Panc1 (cell line): ENCODE measurements around the gene IP6K1. TPM values are rescaled to one million over a fixed set of nuclear protein-coding genes. Genes with fewer than 3 reads are reported as not detected.

Experiments
- ATAC-seq: fragments of 200-7000 bp; cut with Tn5 transposase; 2 replicates; pipeline ENCODE4 v1.9.1; 2020; ENCODE audit warnings: mild to moderate bottlenecking, moderate library complexity
- BruUV-seq: library from RNA; stranded (reverse); fragments of 400-500 nt; replicated peaks from 2 replicates; lab custom pipeline; 2021; lab: Mats Ljungman, UMichigan
- CTCF ChIA-PET: fragments of 300-600 bp; sonication (Branson Sonifier 250); formaldehyde crosslinking; loops from one replicate; lab custom pipeline; 2022; ENCODE audit warnings: antibody characterized with exemption; lab: Charles Lee
- POLR2A ChIA-PET: fragments of 300-600 bp; sonication (Branson Sonifier 250); formaldehyde crosslinking; loops from one replicate; lab custom pipeline; 2022; ENCODE audit warnings: antibody characterized with exemption; lab: Charles Lee
- DNase-seq: peaks from one replicate; pipeline ENCODE4 v3.0.0-alpha.2; 2010; ENCODE audit warnings: low read depth, low spot score
- H3K27ac ChIP-seq: 2 replicates; pipeline ENCODE4 v1.5.1; 2011; ENCODE audit warnings: mild to moderate bottlenecking, low read length, inconsistent platforms
- H3K27me3 ChIP-seq: fragments of 200-500 bp; sonication (Bioruptor generic); 2 replicates; pipeline ENCODE4 v1.6.0; 2014; ENCODE audit warnings: low read length, inconsistent platforms; ENCODE audit not compliant: control insufficient read depth, insufficient read depth
- H3K36me3 ChIP-seq: fragments of 200-500 bp; sonication (Bioruptor generic); 2 replicates; pipeline ENCODE4 v1.5.1; 2014; ENCODE audit warnings: inconsistent platforms, mild to moderate bottlenecking, low read length, moderate library complexity; ENCODE audit not compliant: control insufficient read depth, insufficient read depth
- H3K4me1 ChIP-seq: 2 replicates; pipeline ENCODE4 v1.5.1; 2011; ENCODE audit warnings: inconsistent platforms, mild to moderate bottlenecking, low read length, moderate library complexity; ENCODE audit not compliant: control insufficient read depth, insufficient read depth
- H3K4me3 ChIP-seq, 2 experiments: 2 replicates each; pipeline ENCODE4 v1.5.1; 2011 to 2012; ENCODE audit warnings: low read depth in 2 of 2, low read length in 2 of 2, mild to moderate bottlenecking in 2 of 2, inconsistent platforms in 1 of 2, moderate library complexity in 1 of 2
- H3K9me3 ChIP-seq: fragments of 200-500 bp; sonication (Bioruptor generic); 2 replicates; pipeline ENCODE4 v1.5.1; 2014; ENCODE audit warnings: low read depth, mild to moderate bottlenecking, inconsistent platforms, low read length, moderate library complexity; ENCODE audit not compliant: control insufficient read depth, insufficient read depth
- CTCF ChIP-seq: fragments of 450-650 bp; IDR thresholded peaks from 2 replicates; pipeline ENCODE4 v1.5.1; 2017; ENCODE audit warnings: mild to moderate bottlenecking
- POLR2AphosphoS5 ChIP-seq: IDR thresholded peaks from 2 replicates; pipeline ENCODE4 v1.6.1; 2012; ENCODE audit warnings: mild to moderate bottlenecking, low read depth, low read length, moderate library complexity
- SIN3A ChIP-seq: IDR thresholded peaks from 2 replicates; pipeline ENCODE4 v1.6.1; 2012; ENCODE audit warnings: low read depth, mild to moderate bottlenecking, low read length, moderate library complexity, borderline replicate concordance; ENCODE audit not compliant: insufficient read depth
- TCF7L2 ChIP-seq: IDR thresholded peaks from 2 replicates; pipeline ENCODE4 v1.6.1; 2011; ENCODE audit warnings: mild to moderate bottlenecking, low read depth, low read length, inconsistent platforms
- in situ Hi-C: cut with HindIII; loops from 2 replicates; pipeline ENCODE4 v1.10.0; 2016; ENCODE audit warnings: low sequenced_read_pairs, low pct_unique_long_range_greater_than_20kb
- intact Hi-C: fragments of 100-400 bp; cut with micrococcal nuclease; formaldehyde crosslinking; loops from one replicate; pipeline ENCODE4 v1.10.0; 2022; ENCODE audit not compliant: unreplicated experiment
- total RNA-seq: library from RNA; stranded (reverse); gene quantifications from one replicate; pipeline ENCODE4 v1.2.1, GENCODE V29; 2021; ENCODE audit not compliant: unreplicated experiment
- TF ChIP-seq, protein P1 (sequence below), 2 experiments: IDR thresholded peaks; 2 replicates each; pipeline ENCODE4 v1.6.1; 2011 to 2012; ENCODE audit warnings: low read depth in 2 of 2, control low read depth in 1 of 2, low read length in 1 of 2, mild to moderate bottlenecking in 1 of 2, moderate library complexity in 1 of 2; ENCODE audit not compliant: insufficient read depth in 1 of 2

IP6K1 gene
- total RNA-seq, 1 experiment from 2014 or later, result 39.8 TPM

GRCh38 chr3:49718858-49719213 lies 67.5 kb downstream of the IP6K1 start:
- Histone ChIP-seq H3K4me3 (no peak overlapping the region; a peak in 1 of 4 replicates), H3K27me3 (no peaks in the 10 kb centered on the region), H3K27ac (no peak overlapping the region), H3K9me3 (no peaks in the 10 kb centered on the region), H3K36me3 (peaks cover 3% of the 10 kb centered on the region), H3K4me1 (peaks cover 9% of the 10 kb centered on the region)
- POLR2A ChIA-PET, result no interaction called here
- no peak for ATAC-seq
- in situ Hi-C loops (no loop called here), intact Hi-C loops (no loop called here)
- CTCF ChIA-PET, result no interaction called here
- TF ChIP-seq TCF7L2, result no peak
- TF ChIP-seq CTCF, result no peak
- TF ChIP-seq SIN3A, result no peak
- no peak; the same call in 1 of the 2 replicates for TF ChIP-seq POLR2AphosphoS5
- TF ChIP-seq, protein P1, sequence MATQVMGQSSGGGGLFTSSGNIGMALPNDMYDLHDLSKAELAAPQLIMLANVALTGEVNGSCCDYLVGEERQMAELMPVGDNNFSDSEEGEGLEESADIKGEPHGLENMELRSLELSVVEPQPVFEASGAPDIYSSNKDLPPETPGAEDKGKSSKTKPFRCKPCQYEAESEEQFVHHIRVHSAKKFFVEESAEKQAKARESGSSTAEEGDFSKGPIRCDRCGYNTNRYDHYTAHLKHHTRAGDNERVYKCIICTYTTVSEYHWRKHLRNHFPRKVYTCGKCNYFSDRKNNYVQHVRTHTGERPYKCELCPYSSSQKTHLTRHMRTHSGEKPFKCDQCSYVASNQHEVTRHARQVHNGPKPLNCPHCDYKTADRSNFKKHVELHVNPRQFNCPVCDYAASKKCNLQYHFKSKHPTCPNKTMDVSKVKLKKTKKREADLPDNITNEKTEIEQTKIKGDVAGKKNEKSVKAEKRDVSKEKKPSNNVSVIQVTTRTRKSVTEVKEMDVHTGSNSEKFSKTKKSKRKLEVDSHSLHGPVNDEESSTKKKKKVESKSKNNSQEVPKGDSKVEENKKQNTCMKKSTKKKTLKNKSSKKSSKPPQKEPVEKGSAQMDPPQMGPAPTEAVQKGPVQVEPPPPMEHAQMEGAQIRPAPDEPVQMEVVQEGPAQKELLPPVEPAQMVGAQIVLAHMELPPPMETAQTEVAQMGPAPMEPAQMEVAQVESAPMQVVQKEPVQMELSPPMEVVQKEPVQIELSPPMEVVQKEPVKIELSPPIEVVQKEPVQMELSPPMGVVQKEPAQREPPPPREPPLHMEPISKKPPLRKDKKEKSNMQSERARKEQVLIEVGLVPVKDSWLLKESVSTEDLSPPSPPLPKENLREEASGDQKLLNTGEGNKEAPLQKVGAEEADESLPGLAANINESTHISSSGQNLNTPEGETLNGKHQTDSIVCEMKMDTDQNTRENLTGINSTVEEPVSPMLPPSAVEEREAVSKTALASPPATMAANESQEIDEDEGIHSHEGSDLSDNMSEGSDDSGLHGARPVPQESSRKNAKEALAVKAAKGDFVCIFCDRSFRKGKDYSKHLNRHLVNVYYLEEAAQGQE (IDR thresholded peaks at IDR 0.05; ENCODE audit: insufficient read depth in 1 of 2, low read depth in 2 of 2, low read length in 1 of 2), result no peak
- BruUV-seq, result no TSS peak
- no peak for DNase-seq

DNA sequence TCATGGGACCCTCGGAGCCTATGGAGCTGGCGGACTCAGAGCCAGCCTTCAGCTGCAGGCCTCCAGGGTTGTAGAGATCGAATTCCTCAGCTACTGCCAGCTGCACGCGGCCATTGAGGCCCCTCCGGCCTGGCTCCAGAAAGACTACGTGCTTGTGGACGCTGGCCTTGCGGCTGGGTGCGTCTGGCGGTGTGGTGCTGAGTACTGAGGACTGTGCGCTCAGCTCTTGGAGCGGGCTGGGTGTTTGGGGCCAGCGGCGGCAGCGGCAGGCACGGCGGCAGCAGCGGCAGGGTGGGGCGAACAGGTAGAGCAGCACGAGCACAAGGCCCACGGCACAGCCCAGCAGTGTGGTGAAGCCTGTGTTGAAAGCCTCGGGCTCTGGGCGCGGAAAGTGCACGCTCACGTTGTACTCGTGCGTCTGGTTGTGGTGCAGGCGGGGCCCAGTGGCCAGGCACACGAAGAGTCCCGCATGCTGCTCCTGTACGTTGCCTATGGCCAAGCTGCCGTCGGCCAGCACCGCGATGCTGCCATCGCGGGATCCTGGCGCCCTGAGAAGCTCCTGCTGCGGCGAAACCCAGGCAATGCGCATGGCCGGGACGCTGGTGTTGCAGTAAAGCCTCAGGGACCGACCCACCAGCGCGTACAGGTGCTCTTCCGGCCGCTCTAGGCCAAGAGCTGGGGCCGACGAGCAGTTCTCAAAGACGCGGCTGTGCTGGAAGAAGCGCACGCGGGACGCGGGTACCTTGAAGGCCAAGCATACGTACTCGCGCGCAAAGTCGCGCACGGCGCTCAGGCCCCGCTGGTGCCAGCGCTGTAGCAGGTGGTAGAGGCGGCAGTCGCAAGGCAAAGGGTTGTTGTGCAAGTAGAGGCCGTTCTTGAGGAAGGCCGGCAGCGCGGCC lies 68.1 kb downstream of the IP6K1 start:
- DNase-seq, result no peak
- in situ Hi-C loops, result no loop called here
- Histone ChIP-seq H3K27ac (no peak overlapping the region), H3K4me3 (no peak overlapping the region), H3K36me3 (no peaks in the 10 kb centered on the region; the same call in none of the 2 replicates), H3K4me1 (peaks cover 9% of the 10 kb centered on the region), H3K9me3 (no peaks in the 10 kb centered on the region), H3K27me3 (no peaks in the 10 kb centered on the region)
- ChIA-PET POLR2A (no interaction called here), CTCF (no interaction called here)
- no peak for ATAC-seq
- intact Hi-C loops, result no loop called here
- no TSS peak for BruUV-seq
- TF ChIP-seq SIN3A (no peak), POLR2AphosphoS5 (no peak), TCF7L2 (no peak), CTCF (no peak)
- TF ChIP-seq, protein P1 (IDR thresholded peaks at IDR 0.05; ENCODE audit: insufficient read depth in 1 of 2, low read depth in 2 of 2, low read length in 1 of 2), result no peak
